K562 (cell line): ENCODE data around the gene AIRE. TPM values are rescaled to one million over a fixed set of nuclear protein-coding genes. Genes with fewer than 3 reads are reported as not detected.

Source experiments
- ATAC-seq: fragments of 200-7000 bp; cut with Tn5 transposase; 3 replicates; pipeline ENCODE4 v1.9.1; 2020; ENCODE audit warnings: moderate library complexity
- BruUV-seq: library from RNA; stranded (reverse); fragments of 400-500 nt; replicated peaks from 2 replicates; lab custom pipeline; 2021; lab: Mats Ljungman, UMichigan
- CTCF ChIA-PET: fragments of 300-600 bp; formaldehyde crosslinking; extraction: SDS; loops from one replicate; lab custom pipeline; 2021; ENCODE audit warnings: low intra/inter-chr PET ratio; lab: Yijun Ruan, JAX
- POLR2A ChIA-PET: fragments of 300-600, 350-650 bp; sonication (Branson Sonifier 250); formaldehyde crosslinking; extraction: SDS; loops from one replicate; lab custom pipeline; 2021; ENCODE audit warnings: antibody characterized with exemption, inconsistent platforms; lab: Yijun Ruan, JAX
- DNase-seq, 4 experiments: peaks; one replicate each; pipeline versions ENCODE4 v3.0.0 to v3.0.0-alpha.2; 2011 to 2018; ENCODE audit warnings: low spot score in 3 of 4, mixed read lengths in 3 of 4; ENCODE audit errors: extremely low read depth in 1 of 4
- FAIRE-seq: peaks from 2 replicates; lab custom pipeline; 2011; peaks lifted over from hg19 to GRCh38; lab: Jason Lieb, UNC
- H2AFZ ChIP-seq: 2 replicates; pipeline ENCODE4 v1.6.0; 2011; ENCODE audit warnings: low read depth, low read length, control low read depth, inconsistent platforms
- H3K27ac ChIP-seq: fragments of 200-600 bp; 3 replicates; pipeline ENCODE4 v1.8.0; 2011; ENCODE audit warnings: low read depth, mild to moderate bottlenecking, control low read depth, inconsistent platforms, low read length, moderate library complexity, mixed read lengths; ENCODE audit errors: extremely low read depth
- H3K27me3 ChIP-seq, 2 experiments: fragments of 300-600 bp in 1 of 2; 2 replicates in 1 of 2; 3 replicates in 1 of 2; pipeline versions ENCODE4 v1.6.0 to v1.8.0; 2011; ENCODE audit warnings: inconsistent platforms in 2 of 2, low read length in 2 of 2, mild to moderate bottlenecking in 1 of 2, mixed read lengths in 1 of 2, moderate library complexity in 1 of 2; ENCODE audit not compliant: control insufficient read depth in 2 of 2, insufficient read depth in 2 of 2
- H3K36me3 ChIP-seq: fragments of 300-600 bp; 3 replicates; pipeline ENCODE4 v1.8.0; 2011; ENCODE audit warnings: mild to moderate bottlenecking, low read length, inconsistent platforms; ENCODE audit not compliant: control insufficient read depth, insufficient read depth
- H3K4me1 ChIP-seq, 2 experiments: fragments of 200-600 bp in 1 of 2; replicated peaks in 1 of 2; 2 replicates in 1 of 2; 3 replicates in 1 of 2; pipeline versions ENCODE4 v1.5.1 to v1.8.0; 2011; ENCODE audit warnings: inconsistent platforms in 2 of 2, low read length in 2 of 2, mild to moderate bottlenecking in 1 of 2, mixed read lengths in 1 of 2, moderate library complexity in 1 of 2; ENCODE audit not compliant: control insufficient read depth in 2 of 2, insufficient read depth in 2 of 2
- H3K4me2 ChIP-seq: 2 replicates; pipeline ENCODE4 v1.6.1; 2011; ENCODE audit warnings: low read length, control low read depth, inconsistent platforms, mixed read lengths; ENCODE audit not compliant: insufficient read depth
- H3K4me3 ChIP-seq: fragments of 200-600 bp; sonication (generic), shearing (Covaris generic); 2 replicates; pipeline ENCODE4 v1.5.1; 2016; ENCODE audit warnings: control low read depth, inconsistent platforms
- H3K79me2 ChIP-seq: fragments of 200-600 bp; 3 replicates; pipeline ENCODE4 v1.8.0; 2011; ENCODE audit warnings: low read length, inconsistent platforms; ENCODE audit not compliant: control insufficient read depth, insufficient read depth
- H3K9ac ChIP-seq, 2 experiments: 2 replicates each; pipeline versions ENCODE4 v1.6.0 to v1.6.1; 2011; ENCODE audit warnings: low read depth in 2 of 2, low read length in 2 of 2, control low read depth in 1 of 2, inconsistent platforms in 1 of 2, mild to moderate bottlenecking in 1 of 2, mixed read lengths in 1 of 2; ENCODE audit not compliant: insufficient read depth in 1 of 2
- H3K9me1 ChIP-seq: one replicate; pipeline ENCODE4 v1.6.0; 2011; ENCODE audit warnings: inconsistent platforms, mild to moderate bottlenecking, low read length, moderate library complexity; ENCODE audit not compliant: control insufficient read depth, insufficient read depth
- H3K9me3 ChIP-seq: replicated peaks from 2 replicates; pipeline ENCODE4 v1.5.1; 2011; ENCODE audit warnings: low read depth, low read length, inconsistent platforms; ENCODE audit not compliant: control insufficient read depth, insufficient read depth
- H4K20me1 ChIP-seq: replicated peaks from 2 replicates; pipeline ENCODE4 v1.6.1; 2011; ENCODE audit warnings: low read length, inconsistent platforms, mixed read lengths; ENCODE audit not compliant: control insufficient read depth, insufficient read depth
- POLR2G ChIP-seq: fragments of 200-400 bp; formaldehyde crosslinking; IDR thresholded peaks from 2 replicates; pipeline ENCODE4 v1.6.1; 2017; ENCODE audit warnings: low read depth, mild to moderate bottlenecking, antibody characterized with exemption, low read length, moderate library complexity
- RBFOX2 ChIP-seq: fragments of 200-400 bp; formaldehyde crosslinking; IDR thresholded peaks from 2 replicates; pipeline ENCODE4 v1.6.1; 2017; ENCODE audit warnings: low read depth, mild to moderate bottlenecking, low read length, moderate library complexity
- ZNF407 ChIP-seq: fragments of 450-650 bp; IDR thresholded peaks from 2 replicates; pipeline ENCODE4 v1.6.1; 2016; ENCODE audit warnings: low read depth
- WGBS: fragments of 100-300 bp; shearing (Covaris generic); methylation state at CpG from one replicate; pipeline ENCODE4 v1.1.6; 2016; ENCODE audit warnings: low coverage, mixed read lengths; ENCODE audit not compliant: insufficient coverage; ENCODE audit errors: missing lambda C conversion rate; 5-methylcytosine and 5-hydroxymethylcytosine counted together
- in situ Hi-C: fragments of 300-500 bp; cut with MboI; formaldehyde crosslinking; loops from 4 replicates; pipeline ENCODE4 v1.15.0; 2018; ENCODE audit warnings: inconsistent platforms, mixed read lengths
- intact Hi-C: fragments of 100-400 bp; cut with micrococcal nuclease; formaldehyde crosslinking; loops from 2 replicates; pipeline ENCODE4 v1.14.2; 2022
- polyA plus RNA-seq, 8 experiments: library from polyadenylated mRNA; depleted of rRNA in 4 of 8; stranded (reverse) in 5 of 8; unstranded in 3 of 8; fragments of >200 nt; fragmentation: Nextera tagmentation in 2 of 8; fragmentation: Illumina TruSeq in 1 of 8; extraction: Ambion mirVana in 2 of 8; extraction: Trizol in 1 of 8; gene quantifications; 2 replicates each; pipeline versions ENCODE4 v1.2.1 to v1.2.3, GENCODE V29; 2011 to 2014; ENCODE audit warnings: inconsistent platforms in 1 of 8, missing spikeins in 1 of 8
- total RNA-seq, 7 experiments: library from RNA; depleted of rRNA in 6 of 7; stranded (reverse); fragments of >200 nt in 6 of 7; fragmentation: Illumina TruSeq in 2 of 7; extraction: Trizol in 2 of 7; gene quantifications; 2 replicates each; pipeline versions ENCODE4 v1.2.1 to v1.2.3, GENCODE V29; 2011 to 2021; ENCODE audit warnings: low replicate concordance in 1 of 7

Gene AIRE
- total and polyA plus RNA-seq, 9 of the 15 experiments (the other 6 are each of a cell fraction or from before 2014, with no cell fraction given), result 0.01 TPM; not detected in 8

- no TSS peak for BruUV-seq
- no peaks in the 10 kb centered on the region for H3K79me2 ChIP-seq
- peaks cover 84% of the 10 kb centered on the region; the same call in 2 of the 3 replicates for H3K36me3 ChIP-seq
- CTCF ChIA-PET, result no interaction called here
- H3K4me1 ChIP-seq, result peaks cover 0 to 30% of the 10 kb centered on the region in 2 experiments; a peak in 1 of 5 replicates
- H4K20me1 ChIP-seq, result 0 out of 2 replicates have a peak, but pooled peaks cover 5% of the 10 kb centered on the region
- no peaks in the 10 kb centered on the region for H3K9me3 ChIP-seq
- H2AFZ ChIP-seq, result no peak overlapping the region
- in situ Hi-C loops, result no loop called here
- TF ChIP-seq POLR2G, result peak; percentile 59; the same call in 1 of the 2 replicates
- peak; percentile 17; the same call in 1 of the 2 replicates for TF ChIP-seq RBFOX2
- no peak for TF ChIP-seq ZNF407
- TF ChIP-seq, all 486 proteins: peak for 2
- POLR2A ChIA-PET, result interaction anchor here (0.6 to 1.2 kb wide), 2 partner anchors 10 to 1302 kb away, joined by 5 to 7 read pairs; no protein-coding TSS in a partner anchor
- H3K9me1 ChIP-seq, result no peaks in the 10 kb centered on the region
- ATAC-seq (no peak), FAIRE-seq (no peak), DNase-seq (no peak)
- H3K27ac ChIP-seq, result no peak overlapping the region
- no peaks in the 10 kb centered on the region for H3K27me3 ChIP-seq
- 93% methylated on average over 19 of the region's 23 CpGs for WGBS
- H3K9ac ChIP-seq, result peak overlapping the region in 1 of 2 experiments; percentile 2; a peak in 1 of 4 replicates
- no peak overlapping the region for H3K4me2 ChIP-seq
- intact Hi-C loops, result no loop called here
- no peak overlapping the region for H3K4me3 ChIP-seq
Measured at GRCh38 chr21:44321846-44322450, 36.3 kb downstream of the AIRE start.
